Spleen (tissue), 11 donors: ENCODE results near the gene PPP2R2D. TPM values are rescaled to one million over a fixed set of nuclear protein-coding genes. Genes with fewer than 3 reads are reported as not detected.

Source experiments
- DNase-seq: peaks from one replicate; pipeline ENCODE4 v3.0.0-alpha.2; 2020
- H3K27ac ChIP-seq, 8 donors: fragments of 200-600 bp; sonication (generic) in 7 of 8; 1 replicate in 4 of 8; 2 replicates in 4 of 8; pipeline versions ENCODE4 v1.5.0 to v1.8.0; 2016 to 2021; ENCODE audit warnings: inconsistent platforms in 4 of 8, mild to moderate bottlenecking in 4 of 8, moderate library complexity in 1 of 8
- H3K27me3 ChIP-seq, 7 donors: fragments of 200-600 bp; sonication (generic) in 6 of 7; replicated peaks in 1 of 7; 1 replicate in 4 of 7; 2 replicates in 3 of 7; pipeline versions ENCODE4 v1.5.0 to v1.8.0; 2016 to 2021; ENCODE audit warnings: inconsistent platforms in 3 of 7, mild to moderate bottlenecking in 1 of 7
- H3K36me3 ChIP-seq, 6 donors: fragments of 200-600 bp; sonication (generic) in 5 of 6; 1 replicate in 4 of 6; 2 replicates in 2 of 6; pipeline versions ENCODE4 v1.5.0 to v1.8.0; 2016 to 2021; ENCODE audit warnings: inconsistent platforms in 2 of 6
- H3K4me1 ChIP-seq, 6 donors: fragments of 200-600 bp; sonication (generic) in 5 of 6; 1 replicate in 3 of 6; 2 replicates in 3 of 6; pipeline versions ENCODE4 v1.5.0 to v1.8.0; 2016 to 2021; ENCODE audit warnings: inconsistent platforms in 3 of 6
- H3K4me3 ChIP-seq, 8 donors: fragments of 200-600 bp; sonication (generic) in 7 of 8; 1 replicate in 4 of 8; 2 replicates in 4 of 8; pipeline versions ENCODE4 v1.5.0 to v1.8.0; 2016 to 2021; ENCODE audit warnings: inconsistent platforms in 4 of 8, mild to moderate bottlenecking in 4 of 8, moderate library complexity in 2 of 8
- H3K9me3 ChIP-seq, 8 donors: fragments of 200-600 bp; sonication (generic) in 7 of 8; 1 replicate in 4 of 8; 2 replicates in 4 of 8; pipeline versions ENCODE4 v1.5.0 to v1.8.0; 2016 to 2021; ENCODE audit warnings: inconsistent platforms in 4 of 8
- POLR2A ChIP-seq, 3 donors: fragments of 450-650 bp; IDR thresholded peaks; one replicate each; pipeline ENCODE4 v1.5.1; 2017; ENCODE audit warnings: antibody characterized with exemption in 3 of 3, mild to moderate bottlenecking in 1 of 3
- POLR2AphosphoS5 ChIP-seq, 3 donors: sonication (generic); formaldehyde crosslinking; IDR thresholded peaks; one replicate each; pipeline ENCODE4 v1.5.1; 2017; ENCODE audit warnings: antibody characterized with exemption in 3 of 3
- WGBS, 5 donors: extraction: QIAGEN DNeasy Blood & Tissue Kit in 3 of 5; methylation state at CpG; one replicate each; pipeline versions ENCODE4 v1.1.5 to v1.1.7; 2013 to 2018; 5-methylcytosine and 5-hydroxymethylcytosine counted together
- intact Hi-C: fragments of 100-400 bp; cut with DNase I; formaldehyde crosslinking; loops from one replicate; pipeline ENCODE4 v1.15.0; 2023; ENCODE audit warnings: low total_unique reads
- polyA plus RNA-seq, 3 donors: library from polyadenylated mRNA; stranded (reverse); fragments of 200-250 nt; gene quantifications; one replicate each; pipeline ENCODE4 v1.2.1, GENCODE V29; 2013
- total RNA-seq, 7 donors: library from RNA; depleted of rRNA in 3 of 7; stranded (reverse); fragments of >200 nt in 3 of 7; fragmentation: NEBNext Ultra II Directional in 4 of 7; extraction: Animal tissue kit (Norgen Biotek cat#: 25700) in 4 of 7; gene quantifications; one replicate each; pipeline versions ENCODE4 v1.1.0 to v1.2.1, GENCODE V29; 2016 to 2021
- TF ChIP-seq, protein P1 (sequence below), 11 experiments: fragments of 200-600 bp in 7 of 11; fragments of 450-650 bp in 4 of 11; sonication (generic) in 4 of 11; IDR thresholded peaks in 8 of 11; conservative IDR thresholded peaks in 3 of 11; 1 replicate in 7 of 11; 2 replicates in 4 of 11; pipeline versions ENCODE4 v1.4.0 to v1.8.0; 2016 to 2021; ENCODE audit warnings: antibody characterized with exemption in 11 of 11, inconsistent platforms in 4 of 11, mild to moderate bottlenecking in 1 of 11
- donor health status: healthy with polysubstance abuse.
- donor health status: DM: no; HTN: no; CAD: no; lungs with moderate emphysema.
- donor health status: DM: no; HTN: no; CAD: no.
- donor health status: Bipolar disorder and iron deficiency.
- donor health status: healthy.
- donor health status: DM: no; HTN: no; CAD: no.
- donor health status: DM: yes; HTN: yes; CAD: no.

PPP2R2D gene
- total and polyA plus RNA-seq, 10 donors, result 15.6 to 41.2 (median 32.0) TPM

DNA sequence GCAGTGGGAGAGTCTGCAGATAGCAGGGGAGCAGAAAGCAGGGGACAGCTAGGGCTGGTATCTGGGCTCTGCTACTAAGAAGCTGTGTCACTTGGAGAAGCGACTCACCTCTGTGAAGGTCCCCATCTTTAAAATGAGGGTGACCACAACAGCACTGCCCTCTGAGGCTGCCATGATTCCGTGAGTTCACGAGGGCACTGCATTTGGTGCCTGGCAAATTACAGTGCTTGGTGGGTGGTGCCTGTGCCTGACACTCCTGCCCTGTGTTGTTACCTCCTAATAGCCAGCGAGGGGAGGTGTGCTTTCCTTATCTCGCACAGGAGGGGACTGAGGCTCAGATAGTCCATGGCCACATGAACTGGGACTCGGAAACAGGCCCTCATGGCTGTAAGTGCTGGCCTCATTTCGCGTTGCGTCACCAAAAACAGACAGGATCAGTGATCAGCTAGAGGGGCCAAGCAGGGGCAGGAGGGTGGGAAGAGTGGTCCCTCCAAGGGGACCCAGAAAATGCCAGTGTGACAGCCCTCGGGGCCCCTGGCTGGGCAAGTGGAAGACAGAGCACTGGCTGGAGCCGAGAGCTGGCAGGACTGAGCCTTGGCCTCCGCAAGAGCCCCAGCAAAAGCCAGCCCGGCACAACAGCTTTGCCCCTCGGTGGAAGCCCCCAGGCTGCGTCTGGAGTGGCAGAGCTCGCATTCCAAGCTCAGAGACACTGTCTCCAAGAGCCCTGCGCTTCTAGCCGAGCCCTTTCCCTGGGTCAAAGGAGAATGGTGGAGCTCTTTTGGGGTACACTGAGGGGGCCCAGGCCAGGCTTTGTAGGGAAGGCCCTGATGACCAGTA lies 98.3 kb downstream of the PPP2R2D start:
- H3K36me3 ChIP-seq, result no peaks in the 10 kb centered on the region
- H3K27me3 ChIP-seq, result peaks cover 0 to 7% (median 0%) of the 10 kb centered on the region in 7 donors
- intact Hi-C loops, result no loop called here
- WGBS, 5 donors, result 87 to 94% (median 91%) methylated on average over 16 to 18 of the region's 18 CpGs
- peaks cover 4 to 26% (median 20%) of the 10 kb centered on the region in 6 donors for H3K4me1 ChIP-seq
- peak; percentile 64 for DNase-seq
- TF ChIP-seq, protein P1, sequence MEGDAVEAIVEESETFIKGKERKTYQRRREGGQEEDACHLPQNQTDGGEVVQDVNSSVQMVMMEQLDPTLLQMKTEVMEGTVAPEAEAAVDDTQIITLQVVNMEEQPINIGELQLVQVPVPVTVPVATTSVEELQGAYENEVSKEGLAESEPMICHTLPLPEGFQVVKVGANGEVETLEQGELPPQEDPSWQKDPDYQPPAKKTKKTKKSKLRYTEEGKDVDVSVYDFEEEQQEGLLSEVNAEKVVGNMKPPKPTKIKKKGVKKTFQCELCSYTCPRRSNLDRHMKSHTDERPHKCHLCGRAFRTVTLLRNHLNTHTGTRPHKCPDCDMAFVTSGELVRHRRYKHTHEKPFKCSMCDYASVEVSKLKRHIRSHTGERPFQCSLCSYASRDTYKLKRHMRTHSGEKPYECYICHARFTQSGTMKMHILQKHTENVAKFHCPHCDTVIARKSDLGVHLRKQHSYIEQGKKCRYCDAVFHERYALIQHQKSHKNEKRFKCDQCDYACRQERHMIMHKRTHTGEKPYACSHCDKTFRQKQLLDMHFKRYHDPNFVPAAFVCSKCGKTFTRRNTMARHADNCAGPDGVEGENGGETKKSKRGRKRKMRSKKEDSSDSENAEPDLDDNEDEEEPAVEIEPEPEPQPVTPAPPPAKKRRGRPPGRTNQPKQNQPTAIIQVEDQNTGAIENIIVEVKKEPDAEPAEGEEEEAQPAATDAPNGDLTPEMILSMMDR (IDR thresholded peaks at IDR 0.05 in 8 of 11, conservative IDR thresholded peaks at IDR 0.05 in 3 of 11), result no peak
- no peak for TF ChIP-seq POLR2AphosphoS5 (IDR thresholded peaks at IDR 0.05)
- TF ChIP-seq POLR2A (IDR thresholded peaks at IDR 0.05), result no peak
- H3K27ac ChIP-seq, result peak overlapping the region in 3 of 8 donors; percentile 49 to 66 (median 54)
- no peak overlapping the region for H3K4me3 ChIP-seq
- no peaks in the 10 kb centered on the region for H3K9me3 ChIP-seq

DNA sequence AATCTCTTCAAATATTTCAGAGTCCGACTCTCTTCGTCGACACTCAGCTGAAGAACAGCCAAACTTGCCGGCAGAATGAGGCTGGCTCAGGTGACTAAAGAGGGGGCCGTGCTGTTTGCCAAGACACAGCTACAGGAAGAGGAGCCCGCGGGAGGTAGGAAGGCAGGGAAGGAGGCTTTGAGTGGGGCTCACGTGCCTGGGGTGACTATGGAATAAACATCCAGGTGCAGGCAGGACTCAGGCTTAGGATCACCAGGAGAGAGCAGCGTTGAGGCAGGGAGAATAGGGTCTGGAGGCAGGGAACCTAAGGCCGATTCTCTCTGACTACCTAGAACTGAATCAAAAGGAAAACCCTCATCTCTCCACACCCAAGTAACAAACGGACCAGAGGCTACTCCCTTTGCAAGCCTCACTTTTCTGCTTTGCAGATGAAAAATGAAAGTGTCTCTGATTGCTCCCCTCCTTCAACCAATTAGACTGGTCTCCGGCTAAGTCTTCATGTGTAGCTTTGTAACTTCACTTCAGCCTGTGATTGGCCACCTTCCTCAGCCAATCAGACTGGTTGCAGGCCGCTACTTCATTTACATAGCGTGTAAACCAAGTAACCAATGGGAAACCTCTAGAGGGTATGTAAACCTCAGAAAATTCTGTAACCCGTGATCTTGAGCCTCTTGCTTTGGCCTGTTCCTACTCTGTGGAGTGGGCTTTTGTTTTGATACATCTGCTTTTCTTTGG lies 100.6 kb downstream of the PPP2R2D start:
- 54 to 85% (median 71%) methylated on average over 15 of the region's 15 CpGs for WGBS, 5 donors
- peaks cover 4 to 24% (median 18%) of the 10 kb centered on the region in 6 donors for H3K4me1 ChIP-seq
- no peaks in the 10 kb centered on the region for H3K36me3 ChIP-seq
- TF ChIP-seq POLR2AphosphoS5 (IDR thresholded peaks at IDR 0.05) (no peak), POLR2A (IDR thresholded peaks at IDR 0.05) (no peak)
- TF ChIP-seq, protein P1 (IDR thresholded peaks at IDR 0.05 in 8 of 11, conservative IDR thresholded peaks at IDR 0.05 in 3 of 11), result no peak
- H3K27me3 ChIP-seq, result peaks cover 0 to 7% (median 0%) of the 10 kb centered on the region in 7 donors
- intact Hi-C loops, result no loop called here
- no peak overlapping the region for H3K27ac ChIP-seq
- no peak for DNase-seq
- peaks cover 0 to 6% (median 0%) of the 10 kb centered on the region in 8 donors for H3K9me3 ChIP-seq
- peak overlapping the region in 1 of 8 donors; percentile 24 for H3K4me3 ChIP-seq

DNA sequence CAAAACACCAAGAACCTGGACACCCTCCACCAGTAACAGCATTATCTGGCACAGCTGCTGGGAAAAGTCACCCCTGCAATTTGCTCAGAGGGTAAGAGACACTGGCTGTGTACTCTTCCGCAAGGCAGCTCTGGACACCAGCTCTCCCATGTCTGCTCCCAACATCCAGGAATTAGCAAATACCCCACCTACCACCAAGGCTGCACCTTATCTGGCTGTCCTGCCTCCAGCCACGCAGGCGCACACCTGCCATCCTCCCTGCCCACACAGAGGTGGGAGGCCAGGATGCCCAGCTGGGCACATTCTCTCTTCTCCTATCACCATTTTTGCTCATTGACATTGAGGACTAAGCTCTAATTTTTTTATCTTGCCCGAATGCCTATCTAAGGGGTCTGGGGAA lies 101.2 kb downstream of the PPP2R2D start:
- Histone ChIP-seq H3K9me3 (peaks cover 0 to 6% (median 0%) of the 10 kb centered on the region in 8 donors), H3K27ac (no peak overlapping the region), H3K4me1 (peaks cover 4 to 18% (median 12%) of the 10 kb centered on the region in 6 donors), H3K4me3 (no peak overlapping the region), H3K36me3 (no peaks in the 10 kb centered on the region), H3K27me3 (peaks cover 0 to 8% (median 0%) of the 10 kb centered on the region in 7 donors)
- no peak for DNase-seq
- WGBS, 5 donors, result 87 to 98% (median 97%) methylated on average over 4 of the region's 4 CpGs
- TF ChIP-seq POLR2AphosphoS5 (IDR thresholded peaks at IDR 0.05) (no peak), POLR2A (IDR thresholded peaks at IDR 0.05) (no peak)
- TF ChIP-seq, protein P1 (IDR thresholded peaks at IDR 0.05 in 8 of 11, conservative IDR thresholded peaks at IDR 0.05 in 3 of 11), result no peak
- intact Hi-C loops, result no loop called here
